IPS DF 4.7 (cell line): ENCODE results near the gene FASN.
"Not testable (repeated sequence)": the region's sequence is repeated elsewhere in the genome, so short reads cannot be mapped to it uniquely, and the experiment has no call there.

ENCODE experiments used
- DNase-seq: peaks from one replicate; pipeline ENCODE4 v3.0.0-alpha.2; 2013; ENCODE audit warnings: low spot score; ENCODE audit errors: extremely low read depth

FASN gene

DNA sequence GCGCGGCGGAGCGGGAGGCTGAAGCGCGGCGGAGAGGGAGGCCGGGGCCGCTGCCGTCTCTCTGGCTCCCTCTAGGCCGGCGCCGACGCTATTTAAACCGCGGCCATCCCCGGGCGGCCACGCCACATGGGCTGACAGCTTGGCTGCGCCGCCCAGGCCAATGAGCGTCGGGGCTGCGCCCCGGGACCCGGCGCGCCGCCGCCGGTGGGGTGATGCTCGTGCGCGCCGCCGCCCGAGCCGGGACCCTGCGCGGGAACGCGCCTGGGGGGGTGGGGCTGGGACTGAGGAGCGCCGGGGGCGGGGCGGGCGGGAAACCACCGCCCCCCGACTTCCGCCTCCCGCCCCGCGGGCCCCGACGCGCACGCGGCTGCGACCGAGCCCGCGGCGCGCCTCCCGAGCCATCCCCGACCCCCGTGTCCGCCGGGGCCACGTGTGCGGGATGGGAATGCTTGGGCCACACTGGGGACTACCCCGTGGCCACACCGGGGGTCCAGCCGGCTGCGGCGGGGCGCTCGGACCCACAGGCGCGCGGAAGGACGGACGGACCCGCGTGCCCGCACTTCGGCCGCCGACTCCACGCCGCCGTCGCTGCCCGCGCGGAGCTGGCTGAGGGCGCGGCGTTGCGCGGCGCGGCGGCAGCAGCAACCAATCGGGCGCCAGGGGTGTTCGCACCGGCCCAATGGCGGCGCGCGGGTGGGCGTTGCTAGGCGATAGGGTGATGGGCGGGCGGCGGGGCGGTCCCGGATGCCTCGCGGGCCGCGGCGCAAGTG lies at the start of gene FASN:
FASN (minus strand) TSS at position 68 of the 770 bp plus-strand sequence. CDS start 1,791 bp downstream, outside the sequence.
- DNase-seq: no peak

DNA sequence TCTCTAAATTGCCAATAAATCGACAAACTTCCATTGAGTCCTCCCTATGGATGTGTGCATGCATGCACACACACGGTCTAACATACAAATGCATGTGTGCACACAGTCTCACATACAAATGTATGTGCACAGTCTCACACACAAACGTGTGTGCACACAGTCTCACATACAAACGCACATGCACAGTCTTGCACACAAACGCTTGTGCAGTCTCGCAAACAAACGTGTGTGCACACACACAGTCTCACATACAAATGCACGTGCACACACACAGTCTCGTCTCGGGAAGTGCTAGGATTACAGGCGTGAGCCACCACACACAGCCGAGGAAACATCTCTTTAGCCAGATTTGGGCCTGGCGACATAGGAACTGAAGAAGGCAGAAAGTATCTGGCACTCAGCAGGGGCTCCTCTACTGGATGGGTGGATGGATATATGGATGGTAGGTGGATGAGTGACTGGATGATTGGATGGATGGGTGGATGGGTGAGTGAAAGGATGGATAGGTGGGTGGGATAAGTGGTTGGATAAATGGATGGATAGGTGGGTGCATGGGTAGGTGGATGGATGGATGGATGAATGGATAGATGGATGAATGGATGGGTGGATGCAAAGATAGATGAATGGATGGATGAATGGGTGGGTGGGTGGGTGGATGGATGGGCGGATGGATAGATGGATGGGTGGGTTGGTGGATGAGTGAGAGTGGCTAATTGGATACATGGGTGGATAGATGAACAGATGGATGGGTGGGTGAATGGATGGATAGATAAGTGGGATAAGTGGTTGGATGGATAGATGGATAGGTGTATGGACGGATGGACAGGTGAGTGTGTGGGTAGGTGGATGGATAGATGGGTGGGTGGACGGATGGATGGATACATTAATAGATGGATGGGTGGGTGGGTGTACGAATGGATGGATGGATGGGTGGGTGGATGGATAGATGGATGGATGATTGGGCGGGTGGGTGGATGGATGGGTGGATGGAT lies 48.9 kb upstream of the FASN start:
- DNase-seq: no peak

DNA sequence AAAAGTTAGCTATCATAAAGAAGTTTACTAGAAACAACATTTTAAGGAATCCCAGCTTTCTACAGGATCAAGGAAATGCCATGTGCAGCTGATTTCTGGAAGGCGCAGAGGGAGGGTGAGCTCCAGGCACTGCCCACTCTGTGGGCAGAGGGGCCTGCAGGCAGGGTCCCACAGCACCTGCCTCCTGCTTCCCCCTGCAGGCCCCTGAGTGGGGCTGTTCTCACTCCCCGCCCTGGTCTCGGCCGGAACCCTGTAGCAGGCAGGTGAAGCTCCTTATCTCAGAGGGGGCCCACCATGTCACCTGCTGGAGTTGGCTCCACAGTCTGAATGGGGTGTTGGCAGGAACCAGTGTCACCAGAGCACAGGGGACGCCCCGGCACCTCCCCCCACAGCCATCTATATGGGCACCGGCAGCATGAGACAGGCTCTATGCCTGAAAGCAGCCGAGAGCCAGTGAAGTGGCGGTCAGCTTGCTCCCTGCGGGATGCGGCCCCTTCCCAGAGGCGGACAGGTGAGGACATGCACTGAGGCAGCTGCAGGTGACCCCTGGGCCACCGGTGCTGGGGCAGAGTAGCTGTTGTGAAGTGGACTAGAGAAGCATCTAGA lies 47.6 kb upstream of the FASN start:
- DNase-seq: no peak

DNA sequence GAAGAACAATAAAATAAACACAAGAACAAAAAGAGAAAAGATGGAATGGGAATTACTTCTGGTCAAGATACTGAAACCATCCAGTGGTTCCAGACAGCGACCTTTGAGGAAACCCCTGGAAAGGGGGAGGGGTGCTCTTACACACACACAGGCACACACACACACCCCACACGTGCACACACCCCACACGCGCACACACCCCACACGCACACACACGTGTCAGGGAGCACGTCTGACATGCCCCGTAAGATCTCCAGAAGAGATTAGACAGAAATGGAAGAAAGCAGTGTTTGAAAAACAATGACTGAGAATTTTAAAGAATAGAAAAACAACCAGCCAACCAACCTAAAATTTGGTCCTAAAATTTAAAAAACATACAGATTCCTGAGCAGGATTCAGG lies 45.3 kb upstream of the FASN start:
- no peak for DNase-seq

DNA sequence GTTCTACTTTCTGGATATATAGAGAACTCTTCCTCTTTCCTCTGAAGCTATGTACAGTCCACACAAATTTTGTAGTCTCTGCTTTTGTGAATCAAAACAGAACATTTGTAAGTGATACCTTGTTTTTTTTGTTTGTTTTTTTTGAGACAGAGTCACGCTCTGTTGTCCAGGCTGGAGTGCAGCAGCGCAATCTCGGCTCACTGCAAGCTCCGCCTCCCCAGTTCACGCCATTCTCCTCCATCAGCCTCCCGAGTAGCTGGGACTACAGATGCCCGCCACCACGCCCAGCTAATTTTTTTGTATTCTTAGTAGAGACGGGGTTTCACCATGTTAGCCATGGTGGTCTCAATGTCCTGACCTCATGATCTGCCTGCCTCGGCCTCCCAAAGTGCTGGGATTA lies 41.9 kb upstream of the FASN start:
- not testable (repeated sequence) for DNase-seq

DNA sequence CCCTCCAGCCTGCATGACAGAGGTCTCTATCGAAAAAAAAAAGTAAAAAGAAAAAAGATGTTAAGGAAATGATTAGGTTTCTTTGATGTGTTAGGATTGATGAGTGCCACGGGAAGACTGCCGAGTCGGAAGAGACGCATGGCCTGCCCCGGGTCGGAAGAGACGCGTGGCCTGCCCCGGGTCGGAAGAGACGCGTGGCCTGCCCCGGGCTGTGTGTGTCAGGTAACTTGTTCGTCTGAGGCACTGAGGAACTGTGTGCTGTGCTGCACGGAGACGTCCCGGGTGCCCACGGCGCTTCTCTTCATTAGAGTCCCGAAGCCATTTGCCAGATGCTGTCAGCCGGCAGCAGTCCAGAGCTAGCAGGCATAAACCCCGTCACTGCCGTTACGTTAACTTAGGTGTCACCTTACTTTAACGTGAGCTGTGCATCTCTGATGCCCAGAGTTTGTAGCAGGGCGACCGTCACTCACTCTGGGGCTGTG lies 40.5 kb upstream of the FASN start:
- no peak for DNase-seq

DNA sequence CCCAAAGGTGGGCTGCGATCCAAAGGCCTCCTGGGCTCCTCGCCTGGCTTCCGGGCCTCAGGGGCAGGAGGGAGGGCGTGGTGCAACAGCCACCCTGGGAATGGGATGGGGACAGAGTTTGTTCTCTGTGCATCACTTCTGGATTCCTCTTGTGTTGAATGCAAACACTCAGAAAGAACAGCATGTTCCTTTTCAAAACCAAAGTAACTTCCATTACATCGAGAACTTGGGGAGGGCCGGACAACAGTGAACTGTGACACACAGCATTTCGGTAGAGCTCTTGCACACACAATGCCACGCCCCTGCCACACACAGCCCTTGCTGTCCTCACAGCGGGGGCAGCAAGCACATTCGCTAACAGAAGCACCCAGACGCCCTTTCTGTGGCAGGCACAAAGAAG lies 36.1 kb upstream of the FASN start:
- DNase-seq: no peak

DNA sequence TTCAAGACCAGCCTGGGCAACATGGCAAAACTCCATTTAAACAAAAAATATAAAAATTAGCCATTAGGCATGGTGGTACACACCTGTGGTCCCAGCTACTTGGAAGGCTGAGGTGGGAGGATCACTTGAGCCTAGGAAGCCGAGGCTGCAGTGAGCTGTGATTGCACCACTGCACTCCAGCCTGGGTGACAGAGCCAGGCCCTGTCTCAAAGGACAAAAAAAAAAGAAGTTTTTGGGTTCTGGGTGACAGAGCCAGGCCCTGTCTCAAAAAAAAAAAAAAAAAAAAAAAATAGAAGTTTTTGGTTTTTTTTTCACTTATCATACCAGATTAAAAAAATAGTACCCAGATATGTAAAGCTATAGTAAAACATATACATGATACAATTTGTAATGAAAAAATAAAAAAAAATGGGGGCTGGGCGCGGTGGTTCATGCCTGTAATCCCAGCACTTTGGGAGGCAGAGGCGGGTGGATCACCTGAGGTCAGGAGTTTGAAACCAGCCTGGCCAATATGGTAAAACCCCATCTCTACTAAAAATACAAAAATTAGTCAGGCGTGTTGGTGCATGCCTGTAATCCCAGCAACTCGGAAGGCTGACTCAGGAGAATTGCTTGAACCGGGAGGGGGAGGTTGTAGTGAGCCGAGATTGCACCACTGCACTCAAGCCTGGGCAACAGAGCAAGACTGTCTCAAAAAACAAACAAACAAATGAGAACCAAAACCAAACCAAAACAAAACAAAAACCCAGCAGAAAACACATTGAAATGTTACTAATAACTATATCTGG lies 35.3 kb upstream of the FASN start:
- DNase-seq: not testable (repeated sequence)

DNA sequence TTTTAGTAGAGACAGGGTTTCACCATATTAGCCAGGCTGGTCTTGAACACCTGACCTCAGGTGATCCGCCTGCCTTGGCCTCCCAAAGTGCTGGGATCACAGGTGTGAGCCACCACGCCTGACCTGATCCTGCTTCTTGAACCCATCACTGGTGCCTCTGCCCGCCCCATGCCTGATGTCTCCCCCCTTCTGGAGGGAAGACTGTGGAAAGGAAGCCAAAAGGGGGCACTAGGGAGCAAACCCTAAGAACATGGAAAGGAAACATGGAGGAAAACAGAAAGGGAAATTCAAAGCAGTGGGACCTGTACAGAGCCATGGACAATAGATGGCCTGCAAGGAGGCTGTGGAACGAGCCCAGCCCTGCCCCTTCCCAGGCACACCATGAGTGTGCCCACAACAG lies 31.1 kb upstream of the FASN start:
- DNase-seq: no peak

DNA sequence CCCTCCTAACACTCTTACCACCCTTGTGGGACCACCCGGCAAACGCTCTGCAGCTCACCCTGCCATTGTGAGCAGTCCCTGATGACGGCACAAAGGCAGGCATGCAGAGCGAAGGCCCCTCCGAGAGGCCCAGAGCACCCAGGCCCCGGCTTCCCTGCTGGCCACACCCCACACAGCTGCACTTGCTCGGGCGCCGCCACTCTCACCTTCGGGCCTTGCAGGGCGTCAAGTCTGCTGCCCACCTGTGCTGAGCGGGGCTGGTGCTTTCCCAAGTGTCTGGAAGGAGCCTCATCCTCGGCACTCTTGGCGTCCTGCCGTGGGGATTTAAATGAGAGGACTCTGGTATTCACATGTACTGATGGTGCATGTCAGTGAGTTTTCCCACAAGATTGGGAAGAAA lies 30.3 kb upstream of the FASN start:
- DNase-seq: no peak

DNA sequence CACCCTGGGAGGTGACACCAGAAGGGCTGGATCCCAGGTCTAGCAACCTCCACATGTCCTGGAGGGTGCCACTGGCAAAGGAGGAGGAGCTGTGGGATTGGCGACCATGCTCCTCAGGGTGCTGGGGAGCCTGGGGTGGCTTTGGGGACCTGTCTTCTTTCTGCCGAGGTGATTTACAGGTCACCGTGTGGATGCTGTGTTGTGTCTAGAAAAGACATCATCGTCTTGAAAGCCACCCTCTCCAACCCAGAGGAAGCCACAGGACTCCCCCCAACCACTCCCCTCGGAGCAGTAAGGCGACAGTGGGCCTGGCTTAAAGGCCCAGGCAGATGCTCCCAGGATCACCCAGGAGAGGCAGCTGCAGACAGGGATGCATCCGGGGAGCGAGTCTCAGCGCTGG lies 29.7 kb upstream of the FASN start:
- DNase-seq: no peak

DNA sequence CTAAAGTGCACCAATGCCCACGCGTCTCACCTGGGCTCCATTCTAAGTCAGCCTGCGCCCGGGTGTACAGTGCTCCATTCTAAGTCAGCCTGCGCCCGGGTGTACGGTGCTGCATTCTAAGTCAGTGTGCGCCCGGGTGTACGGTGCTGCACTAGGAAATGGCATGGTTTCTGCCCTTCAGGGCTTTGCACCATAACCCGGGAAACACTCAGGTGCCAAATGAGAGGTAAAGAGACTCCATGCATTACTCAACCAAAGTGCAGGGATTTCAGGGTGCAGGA lies 29.2 kb upstream of the FASN start:
- no peak for DNase-seq

DNA sequence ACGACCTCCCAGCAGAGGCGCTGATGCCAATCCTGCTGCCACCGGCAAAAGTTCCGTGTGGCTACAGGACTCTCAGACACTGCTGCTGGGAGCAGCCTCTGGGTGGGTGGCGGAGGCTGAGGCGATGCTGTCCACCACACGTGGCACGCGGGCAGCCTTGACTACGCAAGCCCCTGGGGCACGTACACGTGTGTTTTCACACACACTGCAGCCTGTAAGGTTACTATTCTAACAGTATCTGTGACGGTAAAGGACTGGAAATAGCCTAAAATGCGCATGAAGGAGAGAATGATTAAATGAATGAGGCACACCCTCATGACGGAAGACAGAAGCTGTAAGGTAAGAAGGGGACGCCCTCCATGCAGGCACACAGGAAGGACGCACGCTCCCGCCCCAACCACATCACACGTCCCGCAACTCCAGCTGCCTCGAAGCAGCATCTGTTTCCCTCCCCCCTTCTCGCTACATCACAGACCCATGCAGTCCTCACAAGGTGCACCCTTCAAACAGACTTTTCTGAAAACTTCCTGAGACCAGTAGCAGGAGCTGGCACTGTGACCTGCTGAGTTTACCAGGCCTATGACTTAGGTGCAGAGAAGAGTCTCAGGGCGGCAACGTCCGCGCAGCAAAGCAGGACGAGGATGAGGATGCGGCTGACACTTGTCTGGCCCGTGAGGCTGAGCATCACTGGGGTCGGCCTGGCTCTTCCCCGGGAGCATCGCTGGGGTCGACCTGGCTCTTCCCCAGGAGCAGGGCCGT lies 28.7 kb upstream of the FASN start:
- no peak for DNase-seq

DNA sequence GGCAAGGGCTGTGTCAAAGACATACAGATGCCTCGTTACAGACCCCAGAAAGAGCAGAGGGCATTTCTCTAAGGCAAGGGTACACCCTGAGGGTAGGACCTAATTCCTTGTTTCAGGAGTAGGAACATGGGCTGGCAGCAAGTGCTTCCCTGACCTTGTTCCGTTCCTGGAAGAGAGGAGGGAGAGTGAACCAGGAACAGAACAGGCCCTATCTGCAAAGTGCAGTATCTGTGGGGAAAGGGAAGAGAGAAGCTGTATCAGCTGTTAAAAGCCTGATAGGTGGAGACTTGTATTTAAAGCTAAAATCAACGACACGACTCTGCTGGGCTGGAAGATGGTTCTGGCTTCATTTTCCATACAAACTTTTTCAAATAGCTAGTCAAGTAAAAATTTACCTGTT lies 26.1 kb upstream of the FASN start:
- no peak for DNase-seq

DNA sequence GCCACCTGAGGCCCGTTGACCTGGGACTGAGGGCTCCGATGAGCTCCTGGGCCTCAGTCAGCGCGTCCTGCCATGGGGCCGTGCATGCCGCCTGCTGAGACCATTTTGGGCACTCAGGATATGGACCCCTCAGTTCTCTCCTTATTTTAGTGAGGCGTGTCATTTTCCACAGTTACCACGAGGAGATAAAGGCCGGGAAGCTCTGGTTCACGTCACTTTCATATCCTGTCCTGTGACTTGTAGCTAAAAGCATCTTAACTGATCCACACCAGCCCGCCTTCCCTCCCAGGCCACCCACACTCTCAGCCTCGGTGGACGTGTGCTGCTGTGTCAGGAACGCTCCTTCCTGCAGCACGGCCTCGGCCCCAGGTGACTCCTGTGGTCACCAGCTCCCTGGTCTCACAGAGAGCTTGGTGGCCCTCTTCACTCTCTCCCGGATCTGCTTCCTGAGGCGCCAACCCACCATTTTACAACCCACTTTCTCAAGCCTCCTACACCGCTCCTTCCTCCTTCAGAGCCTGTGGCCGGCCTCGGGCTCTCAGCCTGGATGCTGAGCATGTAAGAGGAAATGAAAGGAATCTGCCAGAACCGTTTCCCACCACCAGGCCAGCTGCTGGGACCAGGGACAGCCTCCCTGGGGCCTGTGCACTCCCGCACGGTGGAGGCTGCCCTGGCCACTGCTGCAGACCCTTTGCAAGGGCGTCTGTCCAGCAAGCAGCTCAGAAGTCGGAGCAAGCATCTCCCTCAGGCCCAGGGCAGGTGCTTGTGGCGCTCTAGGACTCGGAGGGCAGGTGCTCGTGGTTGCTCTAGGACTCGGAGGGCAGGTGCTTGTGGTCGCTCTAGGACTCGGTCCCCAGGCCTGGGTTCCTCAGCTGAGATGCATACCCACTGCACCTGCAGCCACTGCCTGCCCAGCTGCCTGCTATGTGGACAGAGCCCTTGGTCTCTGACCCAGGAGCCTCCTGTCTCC lies 23.9 kb upstream of the FASN start:
- DNase-seq: no peak

DNA sequence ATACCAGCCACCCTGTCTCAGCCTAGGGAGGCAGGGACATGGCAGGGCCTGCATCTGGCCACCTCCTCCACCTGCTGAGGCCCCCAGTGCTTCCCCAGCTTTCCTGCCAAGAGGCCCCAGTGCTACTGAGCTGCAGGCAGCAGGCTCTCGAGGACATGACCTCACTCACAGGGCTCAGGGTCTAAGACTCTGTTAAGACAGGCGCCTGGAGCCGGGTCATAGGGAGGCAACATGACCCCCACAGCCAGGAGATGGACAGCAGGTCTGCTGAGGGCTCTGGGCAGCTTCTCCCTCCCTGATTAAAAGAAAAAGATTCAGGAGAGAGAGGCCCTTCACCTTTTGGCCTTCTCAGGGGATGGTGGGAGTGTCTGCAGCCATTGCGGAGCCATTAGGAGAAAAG lies 23.2 kb upstream of the FASN start:
- no peak for DNase-seq

DNA sequence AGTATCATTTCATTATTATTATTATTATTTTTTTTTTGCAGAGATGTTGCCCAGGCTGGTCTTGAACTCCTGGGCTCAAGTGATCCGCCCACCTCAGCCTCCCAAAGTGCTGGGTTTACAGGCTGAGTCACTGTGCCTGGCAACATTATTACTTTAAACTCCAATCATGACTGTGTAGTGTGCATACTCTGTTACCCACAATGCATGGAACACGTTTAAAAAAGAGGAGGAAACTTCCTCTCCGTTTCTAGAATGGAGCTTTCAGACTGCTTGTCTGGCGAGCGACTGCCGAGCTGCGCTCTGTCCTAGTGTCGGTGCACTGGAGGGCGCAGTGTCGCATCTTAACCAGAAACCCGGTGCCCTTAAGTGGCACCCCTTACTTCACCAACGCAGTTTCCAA lies 22.1 kb upstream of the FASN start:
- DNase-seq: no peak

DNA sequence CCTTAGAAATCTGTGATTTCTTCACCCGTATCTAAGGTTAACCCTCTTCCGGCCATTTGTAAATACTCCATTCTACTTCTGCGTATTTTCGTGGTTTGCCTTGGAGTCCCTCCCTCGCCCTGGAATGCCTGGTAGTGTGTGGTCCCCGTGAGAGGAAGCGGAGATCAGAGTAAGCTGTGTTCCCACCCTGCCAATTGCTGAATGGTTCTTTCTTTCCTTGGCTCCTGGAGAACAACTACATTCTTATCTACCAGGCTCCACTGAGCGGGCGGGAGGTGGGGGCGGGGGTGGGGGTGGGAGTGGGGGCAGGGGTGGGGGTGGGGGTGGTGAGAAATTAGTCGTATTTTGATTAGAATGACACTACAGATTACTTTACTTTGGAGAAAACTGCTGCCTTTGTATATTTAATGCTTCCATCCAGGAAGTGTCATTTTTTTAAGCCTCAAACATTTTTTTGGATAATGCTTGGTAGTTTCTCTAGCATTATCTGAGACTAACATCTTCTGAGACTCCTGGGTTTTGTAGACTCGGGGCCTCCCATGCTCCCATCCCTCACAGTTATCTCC lies 20.9 kb upstream of the FASN start:
- no peak for DNase-seq

DNA sequence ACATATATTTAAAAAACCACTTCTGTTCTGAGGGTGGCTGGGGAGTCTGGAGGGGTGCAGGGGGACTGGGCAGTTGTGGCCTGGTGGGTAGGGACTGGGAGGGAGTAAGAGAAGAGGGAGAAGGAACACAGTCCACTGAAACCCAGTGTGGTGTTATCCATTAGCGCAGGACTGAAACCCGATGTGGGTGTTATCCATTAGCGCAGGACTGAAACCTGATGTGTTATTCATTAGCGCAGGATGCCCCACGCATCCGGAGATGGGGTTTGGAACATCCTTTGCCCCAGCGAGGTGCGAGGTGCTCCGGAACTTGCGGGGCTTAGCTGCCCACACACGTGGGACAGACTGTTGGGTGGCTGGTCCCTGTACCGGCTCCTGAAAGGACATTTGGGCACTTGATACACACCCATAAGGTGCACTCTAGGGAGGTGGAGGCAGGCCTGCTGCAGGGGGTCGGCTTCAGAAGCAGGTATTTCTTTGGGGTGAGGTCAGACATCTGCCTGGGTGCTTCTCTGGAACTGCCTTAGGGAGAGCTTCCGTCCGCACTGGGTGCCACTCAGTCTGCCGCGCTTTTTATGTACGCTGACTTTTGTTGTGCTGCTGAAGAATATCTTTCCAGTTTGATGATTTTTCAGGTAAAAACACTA lies 20.3 kb upstream of the FASN start:
- no peak for DNase-seq
